Activated naive CD4-positive, alpha-beta T cell treated with anti-CD3 and anti-CD28 coated beads for 36 hours (primary cell): ENCODE measurements around the gene MSI1. TPM values are rescaled to one million over a fixed set of nuclear protein-coding genes. Genes with fewer than 3 reads are reported as not detected.

Experiments used
- CTCF ChIA-PET: fragments of 350-600 bp; sonication (Branson Sonifier 250); formaldehyde crosslinking; loops from one replicate; lab custom pipeline; 2021; ENCODE audit warnings: antibody characterized with exemption; lab: Charles Lee
- DNase-seq: peaks from one replicate; pipeline ENCODE4 v3.0.0-alpha.2; 2020
- H3K27ac Mint-ChIP-seq: one replicate; pipeline ENCODE4 v1.8.0; 2021; ENCODE audit warnings: mild to moderate bottlenecking, mixed read lengths
- H3K27me3 Mint-ChIP-seq: one replicate; pipeline ENCODE4 v1.8.0; 2021; ENCODE audit warnings: low read depth, mixed read lengths
- H3K36me3 Mint-ChIP-seq: one replicate; pipeline ENCODE4 v1.8.0; 2021; ENCODE audit warnings: low read depth, mixed read lengths
- H3K4me1 Mint-ChIP-seq: one replicate; pipeline ENCODE4 v1.8.0; 2021; ENCODE audit warnings: low read depth, mixed read lengths
- H3K4me3 Mint-ChIP-seq: one replicate; pipeline ENCODE4 v1.8.0; 2021; ENCODE audit warnings: mild to moderate bottlenecking, moderate library complexity, mixed read lengths
- H3K9me3 Mint-ChIP-seq: one replicate; pipeline ENCODE4 v1.8.0; 2021; ENCODE audit warnings: mixed read lengths
- intact Hi-C: fragments of 100-400 bp; cut with micrococcal nuclease; formaldehyde crosslinking; loops from one replicate; pipeline ENCODE4 v1.15.1; 2023
- total RNA-seq, 2 experiments: library from RNA; stranded (reverse); gene quantifications; one replicate each; pipeline ENCODE4 v1.2.3, GENCODE V29; 2021

The MSI1 gene
- total RNA-seq, 2 experiments from 2014 or later: 0.27 to 0.57 TPM

DNA sequence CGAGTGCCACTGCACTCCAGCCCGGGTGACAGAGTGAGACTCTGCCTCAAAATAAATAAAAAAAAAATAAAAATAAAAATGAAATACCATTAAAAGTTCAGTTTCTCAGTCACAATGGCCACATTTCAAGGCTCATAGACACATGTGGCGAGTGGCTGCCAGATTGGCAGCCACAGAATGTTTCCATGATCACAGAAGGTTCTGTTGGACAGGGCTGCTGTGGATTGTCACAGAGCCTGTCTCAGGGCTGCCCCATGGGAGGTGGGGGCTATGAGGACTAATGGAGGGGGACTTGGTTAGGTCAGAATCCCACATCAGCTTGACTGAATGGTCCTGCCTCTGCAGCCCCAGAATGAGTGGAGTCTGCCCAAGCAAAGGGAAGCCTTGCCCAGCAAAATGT is 37.6 kb downstream of the MSI1 start:
- intact Hi-C loops: no loop called here
- H3K27ac Mint-ChIP-seq: no peak overlapping the region
- H3K27me3 Mint-ChIP-seq: peaks cover 3% of the 10 kb centered on the region
- no peak for DNase-seq
- H3K36me3 Mint-ChIP-seq: no peaks in the 10 kb centered on the region
- CTCF ChIA-PET: no interaction called here
- peaks cover 3% of the 10 kb centered on the region for H3K4me1 Mint-ChIP-seq
- H3K9me3 Mint-ChIP-seq: peaks cover 6% of the 10 kb centered on the region
- no peak overlapping the region for H3K4me3 Mint-ChIP-seq

DNA sequence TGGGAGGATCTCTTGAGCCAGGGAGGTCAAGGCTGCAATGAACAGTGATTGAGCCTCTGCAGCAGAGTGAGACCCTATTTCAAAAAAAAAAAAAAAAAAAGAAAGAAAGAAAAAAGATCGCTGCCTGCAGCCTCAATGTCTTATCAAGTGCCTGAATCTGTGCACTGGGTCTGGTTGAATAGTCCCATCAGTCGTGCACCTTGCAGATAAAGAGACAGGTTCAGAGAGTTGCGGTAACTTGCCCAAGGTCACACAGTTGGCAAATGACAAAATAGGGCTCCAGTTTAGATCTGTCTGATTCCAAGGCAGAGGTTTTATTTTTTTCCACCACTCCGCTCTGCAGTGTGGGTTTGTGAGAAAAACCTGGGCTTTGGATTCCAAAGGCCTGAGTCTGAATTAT is 40.7 kb downstream of the MSI1 start:
- no peak overlapping the region for H3K4me3 Mint-ChIP-seq
- no peak for DNase-seq
- intact Hi-C loops: loop anchor here (5.0 kb wide), 1 partner anchor 384 kb away; the partner anchor contains the start of gene UNC119B
- peaks cover 3% of the 10 kb centered on the region for H3K27me3 Mint-ChIP-seq
- CTCF ChIA-PET: interaction anchor here (0.6 to 2.7 kb wide), 2 partner anchors 102 to 255 kb away, joined by 3 to 14 read pairs; no protein-coding TSS in a partner anchor
- no peak overlapping the region for H3K27ac Mint-ChIP-seq
- no peaks in the 10 kb centered on the region for H3K4me1 Mint-ChIP-seq
- H3K9me3 Mint-ChIP-seq: no peaks in the 10 kb centered on the region
- H3K36me3 Mint-ChIP-seq: no peaks in the 10 kb centered on the region

DNA sequence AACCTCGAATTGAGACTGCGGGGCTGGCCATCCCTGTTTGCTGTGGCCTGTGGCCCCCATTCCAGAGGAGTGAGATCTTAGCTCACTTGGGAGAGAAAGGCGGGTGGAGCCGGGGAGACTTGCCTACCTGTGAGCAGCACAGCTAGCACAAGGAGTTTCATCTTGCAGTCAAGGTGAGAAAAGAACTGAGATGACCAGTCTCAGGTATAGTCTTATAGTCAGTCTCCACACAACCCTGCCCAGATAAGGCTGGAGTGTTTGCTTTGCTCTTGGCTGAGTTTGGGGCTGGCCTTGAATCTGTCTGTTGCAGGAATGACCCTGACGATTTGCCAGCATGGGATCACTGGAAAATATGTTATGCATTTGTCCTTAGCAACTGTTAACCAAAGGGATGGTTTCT is 41.4 kb downstream of the MSI1 start, which contains the start of gene PLA2G1B:
TSS of gene PLA2G1B (minus strand) at position 187 of the 400 bp plus-strand sequence. CDS start at position 161, 26 bp downstream.
- H3K36me3 Mint-ChIP-seq: no peaks in the 10 kb centered on the region
- H3K4me3 Mint-ChIP-seq: no peak within 1 kb of the TSS
- DNase-seq: no peak
- CTCF ChIA-PET: interaction anchor here (0.9 to 2.7 kb wide), 4 partner anchors 25 to 175 kb away, joined by 3 to 14 read pairs (median 4); partner anchors contain the start of gene SIRT4
- H3K4me1 Mint-ChIP-seq: no peaks in the 10 kb centered on the region
- H3K27ac Mint-ChIP-seq: no peak within 1 kb of the TSS
- H3K27me3 Mint-ChIP-seq: peaks cover 3% of the 10 kb centered on the region
- no peaks in the 10 kb centered on the region for H3K9me3 Mint-ChIP-seq
- intact Hi-C loops: loop anchor here (5.0 kb wide), 1 partner anchor 385 kb away; the partner anchor contains the start of gene UNC119B

DNA sequence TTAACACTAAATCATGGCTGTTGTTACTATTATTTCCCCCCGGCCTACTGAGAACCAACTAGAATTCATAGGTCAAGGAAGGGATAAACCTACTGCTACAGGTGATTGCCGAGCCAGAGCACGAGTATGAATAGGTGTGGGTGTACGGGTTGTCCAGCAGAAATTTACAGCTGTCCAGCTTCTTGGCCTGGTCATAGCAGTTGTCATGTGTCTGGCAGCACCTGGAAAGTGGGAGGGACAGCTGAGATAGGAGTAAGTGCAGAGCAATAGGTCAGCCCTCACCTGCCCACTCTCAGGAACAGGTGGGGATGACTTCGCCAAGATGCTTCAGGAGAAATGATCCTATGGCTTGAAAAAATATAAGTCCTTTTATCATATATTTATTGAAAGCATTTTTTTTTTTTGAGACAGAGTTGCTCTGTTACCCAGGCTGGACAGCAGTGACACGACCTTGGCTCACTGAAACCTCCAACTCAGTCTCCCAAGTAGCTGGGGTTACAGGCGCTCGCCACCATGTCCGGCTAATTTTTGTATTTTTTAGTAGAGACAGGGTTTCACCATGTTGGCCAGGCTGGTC is 44.0 kb downstream of the MSI1 start:
- no peaks in the 10 kb centered on the region for H3K36me3 Mint-ChIP-seq
- no peaks in the 10 kb centered on the region for H3K27me3 Mint-ChIP-seq
- intact Hi-C loops: loop anchor here (1.0 to 5.0 kb wide), 8 partner anchors 8 to 387 kb away; partner anchors contain the start of genes COX6A1, MLEC, POP5 and SRSF9
- CTCF ChIA-PET: interaction anchor here (0.7 to 1.1 kb wide), 3 partner anchors 16 to 38 kb away, joined by 3 to 4 read pairs (median 3); partner anchors contain the start of gene SIRT4
- no peak overlapping the region for H3K4me3 Mint-ChIP-seq
- H3K4me1 Mint-ChIP-seq: no peaks in the 10 kb centered on the region
- H3K9me3 Mint-ChIP-seq: no peaks in the 10 kb centered on the region
- DNase-seq: no peak
- no peak overlapping the region for H3K27ac Mint-ChIP-seq

DNA sequence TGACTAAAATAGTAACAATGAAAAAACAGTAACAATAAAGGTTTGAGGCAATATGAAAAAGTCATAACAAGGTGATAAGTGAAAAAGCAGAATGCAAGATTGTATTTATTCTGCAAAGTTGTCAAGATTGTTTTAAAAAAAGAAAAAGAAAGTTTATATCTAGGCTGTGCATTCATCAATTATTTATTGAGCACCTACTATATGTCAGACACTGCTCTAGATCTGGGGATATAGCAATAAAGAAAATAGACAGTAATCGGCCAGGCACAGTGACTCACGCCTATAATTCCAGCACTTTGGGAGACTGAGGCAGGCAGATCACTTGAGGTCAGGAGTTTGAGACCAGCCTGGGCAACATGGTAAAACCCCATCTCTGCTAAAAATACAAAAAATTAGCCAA is 45.2 kb downstream of the MSI1 start:
- intact Hi-C loops: loop anchor here (2.0 kb wide), 4 partner anchors 33 to 363 kb away; partner anchors contain the start of genes COX6A1, MLEC and POP5
- Mint-ChIP-seq H3K4me3 (no peak overlapping the region), H3K36me3 (no peaks in the 10 kb centered on the region), H3K27ac (no peak overlapping the region), H3K4me1 (no peaks in the 10 kb centered on the region), H3K9me3 (no peaks in the 10 kb centered on the region), H3K27me3 (no peaks in the 10 kb centered on the region)
- CTCF ChIA-PET: interaction anchor here (0.6 to 1.4 kb wide), 3 partner anchors 17 to 259 kb away, joined by 3 read pairs; no protein-coding TSS in a partner anchor
- DNase-seq: no peak

DNA sequence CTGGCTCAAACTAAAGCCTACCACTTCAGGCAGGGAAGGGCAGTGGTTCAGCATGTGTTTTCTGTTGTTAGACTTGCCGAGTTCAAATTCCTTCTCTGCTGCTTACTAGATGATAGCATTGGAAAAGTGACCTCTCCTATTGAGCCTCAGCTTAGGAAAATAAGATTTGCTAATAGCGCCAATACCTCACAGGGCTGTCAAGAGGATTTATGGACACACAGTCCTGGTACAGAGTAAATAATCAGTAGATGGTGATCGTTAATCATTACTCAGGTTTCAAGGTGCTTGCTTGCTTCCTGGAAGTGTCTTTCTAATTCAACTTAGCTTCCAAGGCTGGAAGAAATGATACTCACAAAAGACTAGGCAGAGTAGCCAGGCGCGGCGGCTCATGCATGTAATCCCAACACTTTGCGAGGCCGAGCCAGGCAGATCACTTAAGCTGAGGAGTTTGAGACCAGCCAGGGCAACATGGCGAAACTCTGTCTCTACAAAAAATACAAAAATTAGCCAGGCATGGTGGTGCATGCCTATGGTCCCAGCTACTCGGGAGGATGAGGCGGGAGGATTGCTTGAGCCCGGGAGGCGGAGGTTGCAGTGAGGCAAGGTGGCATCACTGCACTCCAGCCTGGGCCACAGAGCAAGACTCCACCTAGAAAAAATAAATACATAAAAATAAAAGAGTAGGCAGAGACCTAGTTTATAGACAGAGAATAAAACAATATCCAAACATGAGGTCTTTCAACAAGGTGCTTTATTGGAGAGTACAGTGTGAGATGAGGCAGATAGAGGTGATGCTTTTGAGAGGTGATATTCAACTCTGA is 47.4 kb downstream of the MSI1 start:
- Mint-ChIP-seq H3K27ac (no peak overlapping the region), H3K27me3 (no peaks in the 10 kb centered on the region), H3K9me3 (no peaks in the 10 kb centered on the region), H3K4me1 (peaks cover 11% of the 10 kb centered on the region), H3K36me3 (no peaks in the 10 kb centered on the region), H3K4me3 (no peak overlapping the region)
- intact Hi-C loops: no loop called here
- DNase-seq: no peak
- CTCF ChIA-PET: interaction anchor here (1.4 kb wide), 1 partner anchor 22 kb away, joined by 3 read pairs; no protein-coding TSS in a partner anchor

DNA sequence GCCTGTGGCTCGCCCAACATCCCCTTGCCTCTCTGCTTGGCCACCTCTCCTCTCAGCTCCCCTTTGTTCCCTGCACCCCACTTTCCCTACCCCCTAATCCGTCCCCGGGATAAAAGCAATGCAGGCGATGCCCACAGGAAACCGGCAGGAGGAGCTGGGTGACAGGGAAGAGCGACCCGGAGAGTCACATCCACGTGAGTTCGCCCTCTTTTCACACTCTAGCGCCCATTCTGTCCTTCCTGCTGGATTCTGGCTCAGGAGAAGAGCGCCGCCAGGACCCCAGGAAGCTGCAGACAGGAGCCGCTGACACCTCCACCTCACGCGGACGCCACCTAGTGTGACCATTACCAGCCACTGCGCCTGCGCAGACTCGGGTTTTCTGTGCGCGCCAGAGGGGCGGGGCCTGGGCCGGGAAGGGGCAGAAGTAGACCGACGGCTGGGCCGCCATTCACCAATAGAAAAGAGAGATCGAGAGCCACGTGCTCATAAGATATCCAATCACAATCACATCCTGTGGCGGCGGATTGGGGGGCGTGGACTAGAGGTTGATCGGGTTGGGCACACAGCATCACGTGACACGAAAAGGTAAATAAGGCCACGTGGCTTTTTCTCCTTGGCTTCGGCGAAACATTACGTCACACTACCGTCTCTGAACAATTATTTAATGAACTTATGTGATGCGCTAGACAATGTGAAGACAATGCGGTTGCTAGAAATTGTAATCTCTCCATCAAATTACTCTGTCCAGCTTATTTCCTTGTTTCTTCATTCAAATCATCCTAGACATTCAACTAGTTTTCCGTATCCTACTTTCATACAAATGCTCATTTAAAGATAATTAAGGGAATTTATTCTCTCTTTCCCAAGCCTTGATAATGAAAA is 51.5 kb downstream of the MSI1 start:
- no peaks in the 10 kb centered on the region for H3K9me3 Mint-ChIP-seq

DNA sequence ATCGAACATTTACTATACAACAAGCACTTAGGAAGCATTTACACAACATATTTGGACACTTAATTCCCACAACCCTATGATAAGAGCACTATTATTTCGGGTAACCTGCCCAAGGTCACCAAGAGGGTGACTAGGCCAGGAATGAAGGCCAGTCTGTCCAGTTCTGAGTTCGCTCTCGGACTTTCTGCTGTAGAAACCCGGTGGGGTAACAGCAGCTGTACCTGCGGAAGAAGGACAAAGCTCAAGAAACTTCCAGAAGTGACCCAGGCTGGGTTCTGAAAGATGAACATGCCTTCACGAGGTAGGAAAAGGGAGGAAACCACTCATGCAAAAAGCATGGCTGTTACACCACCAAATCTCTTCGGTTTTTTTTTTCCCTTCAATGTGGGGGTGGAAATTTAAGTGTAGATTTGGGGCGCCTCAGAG is 52.2 kb downstream of the MSI1 start:
- intact Hi-C loops: loop anchor here (1.0 to 2.0 kb wide), 10 partner anchors 8 to 370 kb away; partner anchors contain the start of genes COX6A1, DYNLL1, MLEC and RNU4-1
- Mint-ChIP-seq H3K27ac (peak overlapping the region; percentile 88), H3K27me3 (no peaks in the 10 kb centered on the region), H3K4me3 (peak overlapping the region; percentile 87), H3K4me1 (peaks cover 11% of the 10 kb centered on the region), H3K9me3 (no peaks in the 10 kb centered on the region), H3K36me3 (no peaks in the 10 kb centered on the region)
- DNase-seq: no peak
- CTCF ChIA-PET: interaction anchor here (0.6 to 1.6 kb wide), 11 partner anchors 12 to 655 kb away, joined by 3 to 11 read pairs (median 3); partner anchors contain the start of genes COX6A1, RNU4-1 and SIRT4

More for the DNA sequence above, 51.5 kb downstream of the MSI1 start:
- intact Hi-C loops: loop anchor here (1.0 to 2.0 kb wide), 10 partner anchors 8 to 369 kb away; partner anchors contain the start of genes COX6A1, DYNLL1, MLEC and RNU4-1
- Mint-ChIP-seq H3K27ac (peak overlapping the region; percentile 88), H3K36me3 (no peaks in the 10 kb centered on the region), H3K4me3 (peak overlapping the region; percentile 87), H3K27me3 (no peaks in the 10 kb centered on the region), H3K4me1 (peaks cover 11% of the 10 kb centered on the region)
- peak; percentile 100 for DNase-seq
- CTCF ChIA-PET: interaction anchor here (0.6 to 1.6 kb wide), 12 partner anchors 10 to 333 kb away, joined by 3 to 11 read pairs (median 4); partner anchors contain the start of genes COX6A1, RNU4-1 and SIRT4

DNA sequence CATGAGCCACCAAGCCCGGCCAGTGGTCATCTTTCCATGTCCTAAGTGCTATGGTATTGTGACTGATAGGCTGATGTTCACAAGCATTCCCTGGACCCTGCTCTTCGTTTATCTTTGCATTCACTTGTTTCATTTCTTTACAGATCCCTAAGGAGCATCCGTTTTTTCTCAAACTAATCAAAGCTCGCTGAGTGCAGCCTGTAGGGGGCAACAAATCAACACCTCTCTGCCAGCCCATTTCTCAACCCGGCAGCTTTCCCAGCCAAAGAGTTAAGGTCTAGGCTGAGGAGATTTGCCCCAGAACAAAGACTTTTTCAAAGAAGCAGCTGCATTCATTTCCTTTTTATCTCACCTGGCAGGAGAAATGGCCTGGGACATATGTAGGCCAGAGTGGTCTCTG is 54.7 kb downstream of the MSI1 start:
- intact Hi-C loops: no loop called here
- H3K4me1 Mint-ChIP-seq: peaks cover 11% of the 10 kb centered on the region
- no peaks in the 10 kb centered on the region for H3K9me3 Mint-ChIP-seq
- no peak overlapping the region for H3K4me3 Mint-ChIP-seq
- H3K27ac Mint-ChIP-seq: no peak overlapping the region
- CTCF ChIA-PET: interaction anchor here (1.4 to 2.8 kb wide), 2 partner anchors 11 to 22 kb away, joined by 3 to 19 read pairs; partner anchors contain the start of gene SIRT4
- DNase-seq: no peak
- H3K27me3 Mint-ChIP-seq: no peaks in the 10 kb centered on the region
- H3K36me3 Mint-ChIP-seq: no peaks in the 10 kb centered on the region

DNA sequence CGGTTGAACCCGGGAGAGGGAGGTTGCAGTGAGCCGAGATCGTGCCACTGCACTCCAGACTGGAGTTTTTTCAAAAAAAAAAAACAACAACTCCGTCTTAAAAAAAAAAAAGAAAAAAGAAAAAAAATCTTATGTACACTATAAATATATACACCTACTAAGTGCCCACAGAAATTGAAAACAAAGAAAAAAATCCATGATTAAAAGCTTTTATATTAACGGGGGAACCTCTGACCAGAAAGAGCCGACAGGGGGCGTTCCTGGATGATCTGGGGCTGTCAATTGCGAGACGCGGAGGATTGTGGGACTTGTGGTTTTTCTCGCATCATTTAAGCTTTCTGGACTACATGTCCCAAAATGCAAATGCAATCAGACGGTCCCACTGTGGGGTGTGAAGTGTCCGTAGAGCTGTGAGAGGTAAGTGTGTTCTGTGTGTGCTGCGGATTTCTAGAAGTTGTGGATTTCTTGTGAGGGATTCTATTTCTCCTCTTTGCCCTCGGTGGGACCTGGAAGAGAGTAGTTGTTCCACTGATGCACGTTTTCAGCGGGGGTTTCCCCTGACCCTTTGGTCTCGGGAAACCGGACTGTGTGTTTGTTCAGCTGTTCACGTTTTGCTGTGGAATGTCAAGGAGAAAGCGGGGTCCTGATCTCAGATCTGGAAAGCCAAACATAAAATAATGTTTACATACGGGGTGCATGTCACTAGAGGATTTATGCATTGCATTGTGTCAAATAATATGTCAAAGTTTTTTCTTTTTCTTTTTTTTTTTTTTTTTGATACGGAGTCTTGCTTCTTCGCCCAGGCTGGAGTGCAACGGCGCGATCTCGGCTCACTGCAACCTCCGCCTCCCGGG is 66.8 kb downstream of the MSI1 start, which contains the start of gene SIRT4:
TSS of gene SIRT4 (plus strand) at position 360 of the 854 bp plus-strand sequence. CDS start 1,241 bp downstream, outside the sequence.
- H3K4me1 Mint-ChIP-seq: peaks cover 7% of the 10 kb centered on the region
- peak within 1 kb of the TSS; percentile 83 for H3K27ac Mint-ChIP-seq
- CTCF ChIA-PET: interaction anchor here (0.6 to 3.0 kb wide), 22 partner anchors 9 to 373 kb away, joined by 3 to 19 read pairs (median 3); partner anchors contain the start of genes PLA2G1B and RNU4-1
- H3K27me3 Mint-ChIP-seq: no peaks in the 10 kb centered on the region
- peaks cover 2% of the 10 kb centered on the region for H3K36me3 Mint-ChIP-seq
- no peaks in the 10 kb centered on the region for H3K9me3 Mint-ChIP-seq
- intact Hi-C loops: loop anchor here (1.0 kb wide), 3 partner anchors 9 to 135 kb away; partner anchors contain the start of gene RNU4-1
- peak; percentile 96 for DNase-seq
- H3K4me3 Mint-ChIP-seq: peak within 1 kb of the TSS; percentile 100
